Tibial artery (tissue), 4 donors: Measurements from ENCODE around the gene CDYL2.

Experiments
- DNase-seq, 2 donors: peaks; one replicate each; pipeline ENCODE4 v3.0.0-alpha.2; 2019
- H3K27ac ChIP-seq, 2 donors: fragments of 200-600 bp; sonication (generic) in 1 of 2; 1 replicate in 1 of 2; 2 replicates in 1 of 2; pipeline ENCODE4 v1.5.1; 2018 to 2019; ENCODE audit warnings: mild to moderate bottlenecking in 1 of 2
- H3K27me3 ChIP-seq, 2 donors: fragments of 200-600 bp; sonication (generic) in 1 of 2; one replicate each; pipeline versions ENCODE4 v1.5.1 to v1.6.0; 2016 to 2019
- H3K36me3 ChIP-seq, 3 donors: fragments of 200-600 bp; sonication (generic) in 2 of 3; one replicate each; pipeline ENCODE4 v1.5.1; 2016 to 2019; ENCODE audit warnings: mild to moderate bottlenecking in 2 of 3
- H3K4me1 ChIP-seq, 4 donors: fragments of 200-600 bp; sonication (generic) in 2 of 4; 1 replicate in 3 of 4; 2 replicates in 1 of 4; pipeline ENCODE4 v1.5.1; 2016 to 2019
- H3K4me3 ChIP-seq, 2 donors: fragments of 200-600 bp; sonication (generic) in 1 of 2; 1 replicate in 1 of 2; 2 replicates in 1 of 2; pipeline ENCODE4 v1.5.1; 2018 to 2019; ENCODE audit warnings: mild to moderate bottlenecking in 2 of 2
- H3K9me3 ChIP-seq, 3 donors: fragments of 200-600 bp; sonication (generic) in 1 of 3; one replicate each; pipeline ENCODE4 v1.5.1; 2016 to 2019
- CTCF ChIP-seq, 2 experiments: fragments of 200-600 bp in 1 of 2; fragments of 450-650 bp in 1 of 2; IDR thresholded peaks; one replicate each; pipeline ENCODE4 v1.5.1; 2017 to 2019; ENCODE audit warnings: antibody characterized with exemption in 2 of 2, mild to moderate bottlenecking in 1 of 2, moderate library complexity in 1 of 2
- intact Hi-C: fragments of 100-400 bp; cut with DNase I; formaldehyde crosslinking; loops from one replicate; pipeline ENCODE4 v1.15.0; 2023; ENCODE audit warnings: low total_unique reads

CDYL2 gene

DNA sequence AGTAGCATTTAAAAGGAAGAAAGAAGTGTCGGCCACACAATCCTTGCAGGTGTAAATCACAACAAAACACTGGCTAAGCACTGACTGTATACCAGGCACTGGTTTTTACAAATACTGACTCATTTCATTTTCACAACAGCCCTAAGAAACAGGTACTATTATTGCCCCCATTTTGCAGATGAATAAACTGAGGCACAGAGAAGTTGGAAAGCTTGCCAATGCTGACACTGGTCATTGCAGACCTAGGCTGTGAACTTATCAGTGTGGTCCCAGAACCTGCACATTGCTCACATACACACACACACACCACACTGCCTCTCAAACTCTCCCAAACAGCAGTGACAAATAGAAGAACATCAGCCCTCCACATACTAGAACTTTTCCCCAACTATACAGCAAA lies 37.6 kb downstream of the CDYL2 start:
- no peak overlapping the region for H3K27ac ChIP-seq
- peaks cover 0 to 35% (median 5%) of the 10 kb centered on the region in 3 donors for H3K9me3 ChIP-seq
- intact Hi-C loops, result no loop called here
- DNase-seq, result no peak
- no peaks in the 10 kb centered on the region for H3K27me3 ChIP-seq
- no peaks in the 10 kb centered on the region for H3K36me3 ChIP-seq
- TF ChIP-seq CTCF (IDR thresholded peaks at IDR 0.05), result no peak
- H3K4me1 ChIP-seq, result no peaks in the 10 kb centered on the region
- no peak overlapping the region for H3K4me3 ChIP-seq

DNA sequence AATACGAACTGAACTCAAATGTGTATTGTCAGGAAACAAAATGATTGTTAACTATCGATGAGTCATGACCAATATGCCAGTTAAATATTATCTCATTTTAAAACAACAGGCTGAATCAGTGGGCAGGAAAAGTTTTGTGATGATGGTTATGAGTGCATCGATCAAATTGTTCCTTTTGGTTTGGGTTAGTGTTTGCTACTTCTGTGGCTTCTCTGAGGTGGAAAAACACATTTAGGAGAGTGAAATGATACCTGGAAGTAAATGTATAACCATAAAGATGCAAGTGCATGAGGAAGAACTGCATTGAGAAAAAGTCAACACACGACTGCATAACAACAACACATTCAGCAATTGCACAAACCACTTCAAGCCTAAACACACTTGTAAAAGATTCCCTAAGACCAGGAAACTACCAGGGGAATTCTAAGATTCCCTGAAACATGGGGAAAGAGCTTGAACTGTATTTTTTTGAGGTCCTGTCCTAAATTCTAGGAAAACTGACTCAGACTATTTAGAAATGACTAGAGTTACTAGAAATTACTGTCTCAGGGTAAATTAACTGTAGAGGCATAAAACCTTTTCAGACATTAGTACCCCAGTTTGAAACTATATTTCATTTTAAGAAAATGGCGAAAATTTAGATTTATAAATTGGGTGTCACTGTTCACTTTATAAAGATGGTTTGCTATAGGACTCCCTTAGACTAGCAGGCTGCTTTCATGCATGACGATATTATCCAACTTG lies 44.8 kb downstream of the CDYL2 start:
- no peak for DNase-seq
- no peaks in the 10 kb centered on the region for H3K4me1 ChIP-seq
- H3K9me3 ChIP-seq, result no peaks in the 10 kb centered on the region
- H3K4me3 ChIP-seq, result no peak overlapping the region
- H3K27me3 ChIP-seq, result no peaks in the 10 kb centered on the region
- no peaks in the 10 kb centered on the region for H3K36me3 ChIP-seq
- no peak for TF ChIP-seq CTCF (IDR thresholded peaks at IDR 0.05)
- intact Hi-C loops, result no loop called here
- H3K27ac ChIP-seq, result no peak overlapping the region

- no peak overlapping the region for H3K27ac ChIP-seq
- no peaks in the 10 kb centered on the region for H3K27me3 ChIP-seq
- TF ChIP-seq CTCF (IDR thresholded peaks at IDR 0.05), result no peak
- H3K36me3 ChIP-seq, result no peaks in the 10 kb centered on the region
- no peak overlapping the region for H3K4me3 ChIP-seq
- H3K9me3 ChIP-seq, result no peaks in the 10 kb centered on the region
- no peak for DNase-seq
- intact Hi-C loops, result no loop called here
- H3K4me1 ChIP-seq, result peaks cover 0 to 5% (median 2%) of the 10 kb centered on the region in 4 donors
Observed at GRCh38 chr16:80754476-80754875, 49.9 kb downstream of the CDYL2 start.

GRCh38 chr16:80752541-80752940 lies 51.9 kb downstream of the CDYL2 start:
- intact Hi-C loops, result no loop called here
- DNase-seq, result no peak
- no peak for TF ChIP-seq CTCF (IDR thresholded peaks at IDR 0.05)
- Histone ChIP-seq H3K27me3 (no peaks in the 10 kb centered on the region), H3K36me3 (no peaks in the 10 kb centered on the region), H3K4me3 (no peak overlapping the region), H3K9me3 (no peaks in the 10 kb centered on the region), H3K27ac (no peak overlapping the region), H3K4me1 (peaks cover 0 to 5% (median 2%) of the 10 kb centered on the region in 4 donors)

- H3K4me3 ChIP-seq, result no peak overlapping the region
- no peak for TF ChIP-seq CTCF (IDR thresholded peaks at IDR 0.05)
- H3K27ac ChIP-seq, result no peak overlapping the region
- no peaks in the 10 kb centered on the region for H3K36me3 ChIP-seq
- no peaks in the 10 kb centered on the region for H3K27me3 ChIP-seq
- DNase-seq, result no peak
- intact Hi-C loops, result no loop called here
- peaks cover 0 to 5% (median 2%) of the 10 kb centered on the region in 4 donors for H3K4me1 ChIP-seq
- no peaks in the 10 kb centered on the region for H3K9me3 ChIP-seq
Observed at GRCh38 chr16:80751167-80751566, 53.2 kb downstream of the CDYL2 start.
